Stimulated activated memory B cell treated with anti-CD40 and anti-IgM and Interleukin-4, amounts not matched to agents 10 μg/mL and 1 μg/mL and 100 μg/mL, for 72 hours (primary cell): Measurements from ENCODE around the gene LDB3.
"Not testable (repeated sequence)": the region's sequence is repeated elsewhere in the genome, so short reads cannot be mapped to it uniquely, and the experiment has no call there.

Source experiments
- ATAC-seq: fragments of 150-1000 bp; cut with Tn5 transposase; 2 replicates; pipeline ENCODE4 v1.10.0; 2021
- H3K27ac Mint-ChIP-seq: one replicate; pipeline ENCODE4 v1.8.0; 2022; ENCODE audit warnings: mild to moderate bottlenecking, mixed read lengths
- H3K27me3 Mint-ChIP-seq: one replicate; pipeline ENCODE4 v1.8.0; 2022; ENCODE audit warnings: mixed read lengths
- H3K36me3 Mint-ChIP-seq: one replicate; pipeline ENCODE4 v1.8.0; 2022; ENCODE audit warnings: mixed read lengths
- H3K4me1 Mint-ChIP-seq: one replicate; pipeline ENCODE4 v1.8.0; 2022; ENCODE audit warnings: mixed read lengths
- H3K4me3 Mint-ChIP-seq: one replicate; pipeline ENCODE4 v1.8.0; 2022; ENCODE audit warnings: mild to moderate bottlenecking, moderate library complexity, mixed read lengths
- H3K9me3 Mint-ChIP-seq: one replicate; pipeline ENCODE4 v1.8.0; 2022; ENCODE audit warnings: mixed read lengths

LDB3 gene

GRCh38 chr10:86730227-86730626, 61.9 kb downstream of the LDB3 start:
- no peaks in the 10 kb centered on the region for H3K36me3 Mint-ChIP-seq
- peaks cover 9% of the 10 kb centered on the region for H3K27me3 Mint-ChIP-seq
- peaks cover 13% of the 10 kb centered on the region for H3K4me1 Mint-ChIP-seq
- H3K27ac Mint-ChIP-seq, result no peak overlapping the region
- H3K9me3 Mint-ChIP-seq, result no peaks in the 10 kb centered on the region
- ATAC-seq, result no peak
- H3K4me3 Mint-ChIP-seq, result no peak overlapping the region

- H3K4me1 Mint-ChIP-seq, result peaks cover 13% of the 10 kb centered on the region
- no peak for ATAC-seq
- H3K9me3 Mint-ChIP-seq, result no peaks in the 10 kb centered on the region
- no peaks in the 10 kb centered on the region for H3K36me3 Mint-ChIP-seq
- no peak overlapping the region for H3K4me3 Mint-ChIP-seq
- H3K27ac Mint-ChIP-seq, result no peak overlapping the region
- peaks cover 9% of the 10 kb centered on the region for H3K27me3 Mint-ChIP-seq
Observed at GRCh38 chr10:86732771-86733170, 64.5 kb downstream of the LDB3 start.

GRCh38 chr10:86733260-86733671, 65.0 kb downstream of the LDB3 start:
- Mint-ChIP-seq H3K4me1 (peaks cover 13% of the 10 kb centered on the region), H3K27me3 (peaks cover 9% of the 10 kb centered on the region), H3K27ac (no peak overlapping the region), H3K36me3 (no peaks in the 10 kb centered on the region), H3K9me3 (no peaks in the 10 kb centered on the region), H3K4me3 (no peak overlapping the region)
- ATAC-seq, result no peak

GRCh38 chr10:86734207-86734988, 66.1 kb downstream of the LDB3 start:
- peak; percentile 75 for ATAC-seq
- H3K27me3 Mint-ChIP-seq, result peaks cover 9% of the 10 kb centered on the region
- no peak overlapping the region for H3K27ac Mint-ChIP-seq
- no peaks in the 10 kb centered on the region for H3K36me3 Mint-ChIP-seq
- peaks cover 13% of the 10 kb centered on the region for H3K4me1 Mint-ChIP-seq
- H3K9me3 Mint-ChIP-seq, result no peaks in the 10 kb centered on the region
- no peak overlapping the region for H3K4me3 Mint-ChIP-seq

- H3K4me3 Mint-ChIP-seq, H3K27me3 Mint-ChIP-seq, H3K27ac Mint-ChIP-seq, H3K36me3 Mint-ChIP-seq, ATAC-seq, H3K9me3 Mint-ChIP-seq: not testable (repeated sequence)
- peaks cover 13% of the 10 kb centered on the region for H3K4me1 Mint-ChIP-seq
Observed at GRCh38 chr10:86735278-86735677, 67.0 kb downstream of the LDB3 start.

GRCh38 chr10:86742230-86742629, 73.9 kb downstream of the LDB3 start:
- Mint-ChIP-seq H3K27me3 (peaks cover 6% of the 10 kb centered on the region), H3K36me3 (no peaks in the 10 kb centered on the region), H3K4me3 (no peak overlapping the region), H3K27ac (no peak overlapping the region), H3K4me1 (no peaks in the 10 kb centered on the region), H3K9me3 (no peaks in the 10 kb centered on the region)
- no peak for ATAC-seq

- no peaks in the 10 kb centered on the region for H3K9me3 Mint-ChIP-seq
- H3K27me3 Mint-ChIP-seq, result peaks cover 6% of the 10 kb centered on the region
- ATAC-seq, result no peak
- H3K27ac Mint-ChIP-seq, result no peak overlapping the region
- H3K4me1 Mint-ChIP-seq, result no peaks in the 10 kb centered on the region
- H3K4me3 Mint-ChIP-seq, result no peak overlapping the region
- no peaks in the 10 kb centered on the region for H3K36me3 Mint-ChIP-seq
Observed at GRCh38 chr10:86744067-86744725, 75.9 kb downstream of the LDB3 start.

- no peak for ATAC-seq
- H3K27me3 Mint-ChIP-seq, result no peaks in the 10 kb centered on the region
- H3K4me1 Mint-ChIP-seq, result peaks cover 10% of the 10 kb centered on the region
- no peaks in the 10 kb centered on the region for H3K9me3 Mint-ChIP-seq
- no peak overlapping the region for H3K27ac Mint-ChIP-seq
- no peak overlapping the region for H3K4me3 Mint-ChIP-seq
- no peaks in the 10 kb centered on the region for H3K36me3 Mint-ChIP-seq
Observed at GRCh38 chr10:86747796-86748581, 79.7 kb downstream of the LDB3 start.

- Mint-ChIP-seq H3K36me3 (no peaks in the 10 kb centered on the region), H3K4me3 (no peak overlapping the region), H3K9me3 (no peaks in the 10 kb centered on the region), H3K27ac (no peak overlapping the region), H3K27me3 (no peaks in the 10 kb centered on the region), H3K4me1 (peaks cover 14% of the 10 kb centered on the region)
- ATAC-seq, result no peak
Observed at GRCh38 chr10:86749854-86750253, 81.5 kb downstream of the LDB3 start.

- H3K36me3 Mint-ChIP-seq, result no peaks in the 10 kb centered on the region
- H3K9me3 Mint-ChIP-seq, result no peaks in the 10 kb centered on the region
- no peak overlapping the region for H3K27ac Mint-ChIP-seq
- H3K4me3 Mint-ChIP-seq, result no peak overlapping the region
- ATAC-seq, result no peak
- H3K4me1 Mint-ChIP-seq, result peaks cover 24% of the 10 kb centered on the region
- H3K27me3 Mint-ChIP-seq, result no peaks in the 10 kb centered on the region
Observed at GRCh38 chr10:86751477-86751876, 83.2 kb downstream of the LDB3 start.

GRCh38 chr10:86752311-86752710, 84.0 kb downstream of the LDB3 start:
- H3K27me3 Mint-ChIP-seq, result no peaks in the 10 kb centered on the region
- no peak overlapping the region for H3K4me3 Mint-ChIP-seq
- no peaks in the 10 kb centered on the region for H3K9me3 Mint-ChIP-seq
- H3K36me3 Mint-ChIP-seq, result no peaks in the 10 kb centered on the region
- no peak overlapping the region for H3K27ac Mint-ChIP-seq
- peaks cover 24% of the 10 kb centered on the region for H3K4me1 Mint-ChIP-seq
- ATAC-seq, result no peak

- H3K4me3 Mint-ChIP-seq, result no peak overlapping the region
- H3K4me1 Mint-ChIP-seq, result peaks cover 32% of the 10 kb centered on the region
- no peak for ATAC-seq
- no peaks in the 10 kb centered on the region for H3K27me3 Mint-ChIP-seq
- no peaks in the 10 kb centered on the region for H3K9me3 Mint-ChIP-seq
- no peaks in the 10 kb centered on the region for H3K36me3 Mint-ChIP-seq
- H3K27ac Mint-ChIP-seq, result no peak overlapping the region
Observed at GRCh38 chr10:86753051-86753450, 84.7 kb downstream of the LDB3 start.

GRCh38 chr10:86753638-86754434, 85.5 kb downstream of the LDB3 start:
- Mint-ChIP-seq H3K4me3 (no peak overlapping the region), H3K27me3 (no peaks in the 10 kb centered on the region), H3K4me1 (peaks cover 39% of the 10 kb centered on the region), H3K27ac (no peak overlapping the region), H3K9me3 (no peaks in the 10 kb centered on the region), H3K36me3 (no peaks in the 10 kb centered on the region)
- no peak for ATAC-seq

- Mint-ChIP-seq H3K27me3 (no peaks in the 10 kb centered on the region), H3K36me3 (no peaks in the 10 kb centered on the region), H3K9me3 (no peaks in the 10 kb centered on the region)
Observed at GRCh38 chr10:86755454-86755739, 87.1 kb downstream of the LDB3 start.

More at GRCh38 chr10:86755454-86755739, 87.1 kb downstream of the LDB3 start:
- Mint-ChIP-seq H3K4me1 (peaks cover 53% of the 10 kb centered on the region), H3K27ac (peak overlapping the region; percentile 90), H3K4me3 (peak overlapping the region; percentile 89)
- ATAC-seq, result no peak
